H1 (cell line): Measurements from ENCODE around the gene KLHL28. TPM values are rescaled to one million over a fixed set of nuclear protein-coding genes. Genes with fewer than 3 reads are reported as not detected.
A peak's percentile ranks its signal among the peaks of the same experiment; 100 is the strongest.

Source experiments
- CTCF ChIA-PET: fragments of 300-600 bp; sonication (Branson Sonifier 250); formaldehyde crosslinking; loops from one replicate; lab custom pipeline; 2021; ENCODE audit not compliant: partially characterized antibody; lab: Charles Lee
- POLR2A ChIA-PET: fragments of 300-600 bp; sonication (Branson Sonifier 250); formaldehyde crosslinking; loops from one replicate; lab custom pipeline; 2021; ENCODE audit warnings: inconsistent platforms; ENCODE audit not compliant: partially characterized antibody; lab: Charles Lee
- DNase-seq, 2 experiments: peaks; one replicate each; pipeline versions ENCODE4 v3.0.0 to v3.0.0-alpha.2; 2010 to 2022; ENCODE audit warnings: low spot score in 2 of 2, low read depth in 1 of 2, mixed read lengths in 1 of 2
- FAIRE-seq: peaks from 2 replicates; lab custom pipeline; 2011; peaks lifted over from hg19 to GRCh38; lab: Jason Lieb, UNC
- H2AFZ ChIP-seq: 2 replicates; pipeline ENCODE4 v1.8.1; 2012; ENCODE audit warnings: low read length, inconsistent platforms
- H2AK5ac ChIP-seq: 2 replicates; pipeline ENCODE4 v1.6.1; 2013; ENCODE audit warnings: low read depth, low read length
- H2BK120ac ChIP-seq: replicated peaks from 2 replicates; pipeline ENCODE3; 2013; ENCODE audit warnings: low read depth, low read length, inconsistent platforms
- H2BK12ac ChIP-seq: 2 replicates; pipeline ENCODE4 v1.6.1; 2013; ENCODE audit warnings: low read depth, low read length
- H2BK15ac ChIP-seq: 2 replicates; pipeline ENCODE4 v1.6.1; 2013; ENCODE audit warnings: low read length
- H2BK20ac ChIP-seq: 2 replicates; pipeline ENCODE4 v1.6.1; 2013; ENCODE audit warnings: low read length
- H2BK5ac ChIP-seq: 2 replicates; pipeline ENCODE4 v1.6.1; 2013; ENCODE audit warnings: low read depth, low read length
- H3K14ac ChIP-seq: 2 replicates; pipeline ENCODE4 v1.6.1; 2013; ENCODE audit warnings: inconsistent platforms; ENCODE audit not compliant: insufficient read length
- H3K18ac ChIP-seq: 2 replicates; pipeline ENCODE4 v1.6.1; 2013; ENCODE audit warnings: low read length; ENCODE audit errors: extremely low read depth
- H3K23ac ChIP-seq: 2 replicates; pipeline ENCODE4 v1.6.1; 2013; ENCODE audit warnings: inconsistent platforms; ENCODE audit not compliant: insufficient read length
- H3K23me2 ChIP-seq: 2 replicates; pipeline ENCODE4 v1.6.1; 2013; ENCODE audit warnings: low read depth, low read length
- H3K27ac ChIP-seq: 2 replicates; pipeline ENCODE4 v1.6.1; 2011; ENCODE audit warnings: low read depth, low read length, inconsistent platforms
- H3K27me3 ChIP-seq, 4 experiments: replicated peaks in 1 of 4; 1 replicate in 1 of 4; 2 replicates in 3 of 4; pipeline versions ENCODE4 v1.6.1 to v1.8.1; 2011 to 2013; ENCODE audit warnings: low read length in 3 of 4, mild to moderate bottlenecking in 3 of 4, inconsistent platforms in 2 of 4, mixed read lengths in 2 of 4, moderate library complexity in 1 of 4; ENCODE audit not compliant: control insufficient read depth in 3 of 4, insufficient read depth in 3 of 4; ENCODE audit errors: extremely low read depth in 1 of 4
- H3K36me3 ChIP-seq, 4 experiments: 2 replicates each; pipeline versions ENCODE4 v1.6.1 to v1.8.1; 2011 to 2013; ENCODE audit warnings: mild to moderate bottlenecking in 4 of 4, low read length in 3 of 4, moderate library complexity in 2 of 4, control low read depth in 1 of 4, inconsistent platforms in 1 of 4; ENCODE audit not compliant: insufficient read depth in 4 of 4, control insufficient read depth in 2 of 4
- H3K4ac ChIP-seq: replicated peaks from 2 replicates; pipeline ENCODE3; 2013; ENCODE audit warnings: low read length, low read depth, mixed read lengths, inconsistent platforms; ENCODE audit not compliant: insufficient read length
- H3K4me1 ChIP-seq, 4 experiments: replicated peaks in 1 of 4; 1 replicate in 1 of 4; 2 replicates in 3 of 4; pipeline versions ENCODE4 v1.6.1 to v1.8.1; 2011 to 2013; ENCODE audit warnings: low read length in 3 of 4, inconsistent platforms in 2 of 4, mixed read lengths in 1 of 4; ENCODE audit not compliant: insufficient read depth in 4 of 4, control insufficient read depth in 3 of 4
- H3K4me2 ChIP-seq, 2 experiments: 2 replicates each; pipeline versions ENCODE4 v1.6.1 to v1.8.1; 2011 to 2013; ENCODE audit warnings: low read depth in 2 of 2, low read length in 2 of 2, control low read depth in 1 of 2, inconsistent platforms in 1 of 2, mild to moderate bottlenecking in 1 of 2; ENCODE audit not compliant: insufficient read depth in 1 of 2
- H3K4me3 ChIP-seq, 4 experiments: fragments of 200-600, 300-600 bp in 1 of 4; sonication (generic), shearing (Covaris generic), sonication (Bioruptor Twin) in 1 of 4; 2 replicates each; pipeline versions ENCODE4 v1.5.1 to v1.8.1; 2011 to 2016; ENCODE audit warnings: low read length in 4 of 4, low read depth in 3 of 4, control low read depth in 2 of 4, inconsistent platforms in 2 of 4, mild to moderate bottlenecking in 2 of 4, mixed read lengths in 1 of 4, moderate library complexity in 1 of 4; ENCODE audit not compliant: insufficient read depth in 2 of 4; ENCODE audit errors: extremely low read depth in 1 of 4
- H3K56ac ChIP-seq: replicated peaks from 2 replicates; pipeline ENCODE3; 2013; ENCODE audit warnings: low read depth, mild to moderate bottlenecking, mixed read lengths, low read length, inconsistent platforms; ENCODE audit not compliant: insufficient read length
- H3K79me1 ChIP-seq: 2 replicates; pipeline ENCODE4 v1.6.1; 2013; ENCODE audit warnings: low read depth, low read length, control low read depth
- H3K79me2 ChIP-seq, 2 experiments: 2 replicates each; pipeline versions ENCODE4 v1.6.1 to v1.8.1; 2012 to 2013; ENCODE audit warnings: low read length in 2 of 2, mild to moderate bottlenecking in 2 of 2, inconsistent platforms in 1 of 2; ENCODE audit not compliant: insufficient read depth in 2 of 2, control insufficient read depth in 1 of 2
- H3K9ac ChIP-seq, 4 experiments: replicated peaks in 1 of 4; 1 replicate in 1 of 4; 2 replicates in 3 of 4; pipeline versions ENCODE4 v1.6.1 to v1.8.1; 2011 to 2013; ENCODE audit warnings: low read depth in 3 of 4, low read length in 3 of 4, control low read depth in 2 of 4, mild to moderate bottlenecking in 2 of 4, moderate library complexity in 2 of 4, inconsistent platforms in 1 of 4; ENCODE audit errors: extremely low read depth in 1 of 4
- H3K9me3 ChIP-seq, 2 experiments: 2 replicates each; pipeline versions ENCODE4 v1.6.1 to v1.8.1; 2012 to 2013; ENCODE audit warnings: mild to moderate bottlenecking in 2 of 2, moderate library complexity in 2 of 2, control low read depth in 1 of 2, inconsistent platforms in 1 of 2, low read depth in 1 of 2, low read length in 1 of 2, mixed read lengths in 1 of 2; ENCODE audit not compliant: insufficient read depth in 2 of 2
- H4K20me1 ChIP-seq, 2 experiments: replicated peaks in 1 of 2; 2 replicates each; pipeline versions ENCODE3 to v1.8.1; 2011 to 2013; ENCODE audit warnings: inconsistent platforms in 2 of 2, low read length in 2 of 2, mild to moderate bottlenecking in 1 of 2; ENCODE audit not compliant: insufficient read depth in 2 of 2, control insufficient read depth in 1 of 2
- H4K5ac ChIP-seq: 2 replicates; pipeline ENCODE4 v1.6.1; 2013; ENCODE audit warnings: low read length, low read depth, mixed read lengths, inconsistent platforms; ENCODE audit not compliant: insufficient read length
- H4K8ac ChIP-seq: 2 replicates; pipeline ENCODE4 v1.8.0; 2013; ENCODE audit warnings: mild to moderate bottlenecking, moderate library complexity, low read length, inconsistent platforms; ENCODE audit not compliant: insufficient read depth; ENCODE audit errors: extremely low read depth
- H4K91ac ChIP-seq: replicated peaks from 2 replicates; pipeline ENCODE3; 2013; ENCODE audit warnings: low read length, mixed read lengths, inconsistent platforms; ENCODE audit not compliant: insufficient read length
- BACH1 ChIP-seq: IDR thresholded peaks from 2 replicates; pipeline ENCODE4 v1.6.1; 2012; ENCODE audit warnings: low read length, improper control_type of control experiment
- CBX5 ChIP-seq: fragments of 300-800, 300-1000 bp; sonication (generic); IDR thresholded peaks from 2 replicates; pipeline ENCODE4 v1.7.1; 2016; ENCODE audit warnings: antibody characterized with exemption, low read length, low read depth
- CEBPB ChIP-seq: IDR thresholded peaks from 2 replicates; pipeline ENCODE4 v1.6.1; 2012; ENCODE audit warnings: low read depth, low read length
- GTF2F1 ChIP-seq: IDR thresholded peaks from 2 replicates; pipeline ENCODE4 v1.6.1; 2012; ENCODE audit warnings: low read depth, low read length, improper control_type of control experiment, borderline replicate concordance
- KDM5A ChIP-seq: fragments of 200-600 bp; IDR thresholded peaks from 2 replicates; pipeline ENCODE4 v1.7.1; 2012; ENCODE audit warnings: mild to moderate bottlenecking, low read length, inconsistent platforms, mixed read lengths
- PHF8 ChIP-seq: fragments of 200-600 bp; sonication (generic); conservative IDR thresholded peaks from 2 replicates; pipeline ENCODE4 v1.7.1; 2012; ENCODE audit warnings: low read depth, mild to moderate bottlenecking, inconsistent platforms, low read length, moderate library complexity
- SIRT6 ChIP-seq: IDR thresholded peaks from one replicate; pipeline ENCODE4 v1.7.1; 2012; ENCODE audit warnings: low read length, inconsistent platforms
- TCF12 ChIP-seq: IDR thresholded peaks from 2 replicates; pipeline ENCODE4 v1.6.1; 2011; ENCODE audit warnings: low read depth, mild to moderate bottlenecking, low read length
- TEAD4 ChIP-seq: IDR thresholded peaks from 2 replicates; pipeline ENCODE4 v1.6.1; 2012; ENCODE audit warnings: low read depth, low read length, inconsistent platforms, mixed read lengths
- WGBS, 2 experiments: shearing (Covaris generic) in 1 of 2; methylation state at CpG; one replicate each; pipeline versions ENCODE4 v1.1.6 to v1.1.7; 2013 to 2015; ENCODE audit warnings: low lambda C conversion rate in 2 of 2, mixed read lengths in 2 of 2, inconsistent platforms in 1 of 2, low coverage in 1 of 2, missing lambda C conversion rate in 1 of 2; ENCODE audit not compliant: insufficient replicate concordance in 2 of 2, insufficient coverage in 1 of 2, insufficient read length in 1 of 2; ENCODE audit errors: extremely low coverage in 1 of 2, missing lambda C conversion rate in 1 of 2; 5-methylcytosine and 5-hydroxymethylcytosine counted together
- polyA plus RNA-seq, 7 experiments: library from polyadenylated mRNA; depleted of rRNA in 3 of 7; stranded (reverse) in 5 of 7; unstranded in 2 of 7; fragments of >200 nt in 5 of 7; fragments of 200-250 nt in 2 of 7; gene quantifications; 1 replicate in 5 of 7; 2 replicates in 1 of 7; 4 replicates in 1 of 7; pipeline versions ENCODE4 v1.2.1 to v1.2.3, GENCODE V29; 2011 to 2013; ENCODE audit warnings: missing spikeins in 2 of 7, mixed read lengths in 2 of 7
- total RNA-seq: library from RNA; stranded (reverse); fragmentation: NEBNext Ultra II Directional; extraction: Animal tissue kit (Norgen Biotek cat#: 25700); gene quantifications from 2 replicates; pipeline ENCODE4 v1.2.1, GENCODE V29; 2021

KLHL28 gene
- total and polyA plus RNA-seq, 2 of the 8 experiments (the other 6 are each of a cell fraction or from before 2014, with no cell fraction given), result 3.3 to 10.5 TPM

- 93% methylated on average over 2 of the region's 2 CpGs; no CpG with 5 or more reads in 1 of the 2 experiments for WGBS, 2 experiments
- H3K4me2 ChIP-seq, result no peak overlapping the region
- H2AK5ac ChIP-seq, result no peak overlapping the region
- H2BK5ac ChIP-seq, result no peak overlapping the region
- H4K5ac ChIP-seq, result no peak overlapping the region
- H2AFZ ChIP-seq, result no peak overlapping the region
- no peaks in the 10 kb centered on the region for H3K23me2 ChIP-seq
- no peak overlapping the region for H3K4ac ChIP-seq
- peaks cover 0 to 2% (median 0%) of the 10 kb centered on the region in 4 experiments; a peak in 1 of 7 replicates for H3K4me1 ChIP-seq
- no peaks in the 10 kb centered on the region for H3K36me3 ChIP-seq
- H3K56ac ChIP-seq, result no peak overlapping the region
- peaks cover 0 to 3% of the 10 kb centered on the region in 2 experiments; a peak in 1 of 4 replicates for H3K9me3 ChIP-seq
- no peak overlapping the region for H2BK15ac ChIP-seq
- POLR2A ChIA-PET, result interaction anchor here (0.6 to 1.0 kb wide), 3 partner anchors 12 to 352 kb away, joined by 3 read pairs; no protein-coding TSS in a partner anchor
- CTCF ChIA-PET, result interaction anchor here (4.5 kb wide), 1 partner anchor 358 kb away, joined by 19 read pairs; no protein-coding TSS in a partner anchor
- H3K14ac ChIP-seq, result no peak overlapping the region
- no peak overlapping the region for H2BK20ac ChIP-seq
- no peak overlapping the region for H3K18ac ChIP-seq
- FAIRE-seq (peak; percentile 7), DNase-seq (no peak)
- no peaks in the 10 kb centered on the region for H3K79me1 ChIP-seq
- H4K91ac ChIP-seq, result no peak overlapping the region
- H3K79me2 ChIP-seq, result no peaks in the 10 kb centered on the region
- no peaks in the 10 kb centered on the region for H4K20me1 ChIP-seq
- no peak overlapping the region for H4K8ac ChIP-seq
- no peak overlapping the region for H3K9ac ChIP-seq
- no peaks in the 10 kb centered on the region for H3K27me3 ChIP-seq
- no peak overlapping the region for H3K4me3 ChIP-seq
- H3K27ac ChIP-seq, result no peak overlapping the region
- no peak for TF ChIP-seq SIRT6
- TF ChIP-seq GTF2F1, result no peak
- TF ChIP-seq TEAD4, result no peak
- no peak for TF ChIP-seq KDM5A
- no peak for TF ChIP-seq PHF8
- no peak for TF ChIP-seq TCF12
- TF ChIP-seq CEBPB, result no peak
- TF ChIP-seq CBX5, result no peak
- no peak for TF ChIP-seq BACH1
- TF ChIP-seq, all 59 proteins: peak for 0
- Histone ChIP-seq H3K23ac (no peak overlapping the region), H2BK12ac (no peak overlapping the region), H2BK120ac (no peak overlapping the region)
Observed at GRCh38 chr14:44910821-44911220, 50.9 kb downstream of the KLHL28 start.
